GM23338 (cell line): ENCODE measurements around the gene MED12L. TPM values are rescaled to one million over a fixed set of nuclear protein-coding genes. Genes with fewer than 3 reads are reported as not detected.

Experiments
- ATAC-seq: fragments of 200-7000 bp; cut with Tn5 transposase; 3 replicates; pipeline ENCODE4 v1.9.1; 2020
- DNase-seq: peaks from one replicate; pipeline ENCODE4 v3.0.0-alpha.2; 2015; ENCODE audit warnings: low spot score
- H2AFZ ChIP-seq: fragments of 200-600 bp; sonication (generic); 2 replicates; pipeline ENCODE4 v1.8.0; 2016; ENCODE audit warnings: antibody characterized with exemption, mild to moderate bottlenecking, moderate library complexity
- H3F3A ChIP-seq: fragments of 200-600 bp; sonication (generic); replicated peaks from 2 replicates; pipeline ENCODE4 v1.8.0; 2017; ENCODE audit warnings: antibody characterized with exemption, mixed run types, low read depth
- H3K27ac ChIP-seq: fragments of 200-600 bp; sonication (generic); 2 replicates; pipeline ENCODE4 v1.6.1; 2016; ENCODE audit warnings: low read depth
- H3K27me3 ChIP-seq: fragments of 200-600 bp; sonication (generic); 2 replicates; pipeline ENCODE4 v1.8.0; 2016; ENCODE audit warnings: mild to moderate bottlenecking, mixed run types, moderate library complexity; ENCODE audit not compliant: insufficient read depth
- H3K36me3 ChIP-seq: fragments of 200-600 bp; sonication (generic); 2 replicates; pipeline ENCODE4 v1.8.0; 2016; ENCODE audit warnings: mild to moderate bottlenecking; ENCODE audit not compliant: insufficient read depth
- H3K4me1 ChIP-seq: fragments of 200-600 bp; sonication (generic); 2 replicates; pipeline ENCODE4 v1.8.0; 2016; ENCODE audit warnings: mild to moderate bottlenecking, moderate library complexity; ENCODE audit not compliant: insufficient read depth
- H3K4me2 ChIP-seq: fragments of 200-600 bp; sonication (generic); 2 replicates; pipeline ENCODE4 v1.7.1; 2017; ENCODE audit warnings: mixed run types
- H3K4me3 ChIP-seq: fragments of 200-600 bp; sonication (generic); 2 replicates; pipeline ENCODE4 v1.6.1; 2016; ENCODE audit warnings: mixed run types
- H3K79me2 ChIP-seq: fragments of 200-600 bp; sonication (generic); replicated peaks from 2 replicates; pipeline ENCODE4 v1.8.0; 2017; ENCODE audit warnings: mild to moderate bottlenecking; ENCODE audit not compliant: insufficient read depth
- H3K9me2 ChIP-seq: fragments of 200-600 bp; sonication (generic); 2 replicates; pipeline ENCODE4 v1.8.0; 2017; ENCODE audit not compliant: insufficient read depth
- H4K20me1 ChIP-seq: fragments of 200-600 bp; sonication (generic); replicated peaks from 2 replicates; pipeline ENCODE4 v1.8.0; 2017; ENCODE audit warnings: mild to moderate bottlenecking; ENCODE audit not compliant: insufficient read depth
- H3K27ac Mint-ChIP-seq: 2 replicates; pipeline ENCODE4 v1.8.0; 2020; ENCODE audit warnings: inconsistent platforms, mild to moderate bottlenecking, moderate library complexity, mixed read lengths
- H3K27me3 Mint-ChIP-seq: 3 replicates; pipeline ENCODE4 v1.8.0; 2022; ENCODE audit warnings: low read depth, mild to moderate bottlenecking, moderate library complexity, mixed read lengths, inconsistent platforms; ENCODE audit not compliant: insufficient read depth, poor library complexity
- H3K36me3 Mint-ChIP-seq: 3 replicates; pipeline ENCODE4 v1.8.0; 2021; ENCODE audit warnings: low read depth, mild to moderate bottlenecking, inconsistent platforms, moderate library complexity, mixed read lengths
- H3K4me1 Mint-ChIP-seq: 3 replicates; pipeline ENCODE4 v1.8.0; 2020; ENCODE audit warnings: mild to moderate bottlenecking, inconsistent platforms, mixed read lengths
- H3K4me3 Mint-ChIP-seq: 3 replicates; pipeline ENCODE4 v1.8.0; 2021; ENCODE audit warnings: moderate library complexity, mild to moderate bottlenecking, inconsistent platforms, mixed read lengths
- H3K9me3 Mint-ChIP-seq: 3 replicates; pipeline ENCODE4 v1.8.0; 2020; ENCODE audit warnings: moderate library complexity, mild to moderate bottlenecking, inconsistent platforms, mixed read lengths
- CREB1 ChIP-seq: fragments of 250-450 bp; sonication (Bioruptor Pico); IDR thresholded peaks from 2 replicates; pipeline ENCODE4 v1.5.0; 2020; ENCODE audit warnings: low read depth, mild to moderate bottlenecking, moderate library complexity
- CTCF ChIP-seq, 2 experiments: fragments of 200-600 bp in 1 of 2; sonication (generic) in 1 of 2; conservative IDR thresholded peaks; 2 replicates each; pipeline versions ENCODE4 v1.5.1 to v1.6.1; 2016 to 2017; ENCODE audit warnings: antibody characterized with exemption in 2 of 2, low read depth in 2 of 2, mild to moderate bottlenecking in 2 of 2, moderate library complexity in 1 of 2
- EZH2 ChIP-seq: fragments of 200-600 bp; sonication (generic); IDR thresholded peaks from one replicate; pipeline ENCODE4 v1.8.0; 2017; ENCODE audit warnings: antibody characterized with exemption, mild to moderate bottlenecking, low read depth; ENCODE audit not compliant: unreplicated experiment
- EZH2phosphoT487 ChIP-seq: fragments of 200-600 bp; sonication (generic); IDR thresholded peaks from one replicate; pipeline ENCODE4 v1.8.1; 2018; ENCODE audit warnings: antibody characterized with exemption; ENCODE audit not compliant: unreplicated experiment
- JUNB ChIP-seq: IDR thresholded peaks from one replicate; pipeline ENCODE4 v1.6.1; 2016; ENCODE audit warnings: antibody characterized with exemption; ENCODE audit not compliant: unreplicated experiment
- NANOG ChIP-seq: IDR thresholded peaks from 2 replicates; pipeline ENCODE4 v1.6.1; 2016; ENCODE audit warnings: antibody characterized with exemption, borderline replicate concordance
- POLR2AphosphoS5 ChIP-seq: IDR thresholded peaks from 2 replicates; pipeline ENCODE4 v1.6.1; 2016; ENCODE audit warnings: antibody characterized with exemption, low read depth
- STAT1 ChIP-seq: IDR thresholded peaks from one replicate; pipeline ENCODE4 v1.6.1; 2016; ENCODE audit warnings: antibody characterized with exemption; ENCODE audit not compliant: unreplicated experiment
- ZNF331 ChIP-seq: fragments of 250-450 bp; sonication (Bioruptor Pico); IDR thresholded peaks from 2 replicates; pipeline ENCODE4 v1.5.0; 2020; ENCODE audit warnings: low read depth, mild to moderate bottlenecking, moderate library complexity
- ZNF462 ChIP-seq: fragments of 250-450 bp; sonication (Bioruptor Pico); IDR thresholded peaks from 2 replicates; pipeline ENCODE4 v1.5.0; 2020; ENCODE audit warnings: mild to moderate bottlenecking, moderate library complexity
- polyA plus RNA-seq: library from polyadenylated mRNA; unstranded; fragments of >200 nt; fragmentation: Nextera tagmentation; extraction: Ambion mirVana; gene quantifications from 2 replicates; pipeline ENCODE4 v1.2.1, GENCODE V29; 2016
- total RNA-seq: library from RNA; depleted of rRNA; stranded (reverse); fragments of >200 nt; shearing (Covaris generic); gene quantifications from 2 replicates; pipeline ENCODE4 v1.2.3, GENCODE V29; 2014
- TF ChIP-seq, protein P1 (sequence below): IDR thresholded peaks from one replicate; pipeline ENCODE4 v1.6.1; 2018; ENCODE audit warnings: antibody characterized with exemption; ENCODE audit not compliant: unreplicated experiment
- TF ChIP-seq, protein P2 (sequence below): IDR thresholded peaks from 2 replicates; pipeline ENCODE4 v1.6.1; 2016; ENCODE audit warnings: antibody characterized with exemption

MED12L gene
- total and polyA plus RNA-seq, 2 experiments from 2014 or later: 5.7 to 25.0 TPM

GRCh38 chr3:151146071-151146730 is 60.7 kb downstream of the MED12L start:
- H3K27ac ChIP-seq: peak overlapping the region; percentile 80
- H3K9me3 Mint-ChIP-seq: no peaks in the 10 kb centered on the region

More at GRCh38 chr3:151146071-151146730, 60.7 kb downstream of the MED12L start:
- peaks cover 3% of the 10 kb centered on the region; the same call in 2 of the 3 replicates for H3K36me3 Mint-ChIP-seq
- DNase-seq (peak; percentile 93), ATAC-seq (peak; percentile 94)
- peaks cover 16% of the 10 kb centered on the region; the same call in 2 of the 3 replicates for H3K4me1 Mint-ChIP-seq
- Histone ChIP-seq H3K9me2 (no peaks in the 10 kb centered on the region), H2AFZ (no peak overlapping the region), H3K4me2 (peak overlapping the region; percentile 43), H3K4me3 (peak overlapping the region; percentile 24; the same call in 1 of the 2 replicates), H3K27me3 (no peaks in the 10 kb centered on the region), H4K20me1 (peaks cover 6% of the 10 kb centered on the region), H3K36me3 (no peaks in the 10 kb centered on the region), H3K4me1 (peaks cover 31% of the 10 kb centered on the region), H3F3A (no peaks in the 10 kb centered on the region), H3K79me2 (peaks cover 27% of the 10 kb centered on the region)
- TF ChIP-seq NANOG (no peak), ZNF331 (CRISPR knock-in tag) (no peak), EZH2 (no peak), EZH2phosphoT487 (no peak), JUNB (no peak), CTCF (conservative IDR thresholded peaks at IDR 0.05; ENCODE audit: low read depth in 2 of 2) (peak; percentile 90 to 95), STAT1 (no peak), ZNF462 (CRISPR knock-in tag) (no peak), POLR2AphosphoS5 (no peak), CREB1 (CRISPR knock-in tag) (0 out of 2 replicates have a peak, but pooled peaks have one; percentile 18)
- TF ChIP-seq, protein P1, sequence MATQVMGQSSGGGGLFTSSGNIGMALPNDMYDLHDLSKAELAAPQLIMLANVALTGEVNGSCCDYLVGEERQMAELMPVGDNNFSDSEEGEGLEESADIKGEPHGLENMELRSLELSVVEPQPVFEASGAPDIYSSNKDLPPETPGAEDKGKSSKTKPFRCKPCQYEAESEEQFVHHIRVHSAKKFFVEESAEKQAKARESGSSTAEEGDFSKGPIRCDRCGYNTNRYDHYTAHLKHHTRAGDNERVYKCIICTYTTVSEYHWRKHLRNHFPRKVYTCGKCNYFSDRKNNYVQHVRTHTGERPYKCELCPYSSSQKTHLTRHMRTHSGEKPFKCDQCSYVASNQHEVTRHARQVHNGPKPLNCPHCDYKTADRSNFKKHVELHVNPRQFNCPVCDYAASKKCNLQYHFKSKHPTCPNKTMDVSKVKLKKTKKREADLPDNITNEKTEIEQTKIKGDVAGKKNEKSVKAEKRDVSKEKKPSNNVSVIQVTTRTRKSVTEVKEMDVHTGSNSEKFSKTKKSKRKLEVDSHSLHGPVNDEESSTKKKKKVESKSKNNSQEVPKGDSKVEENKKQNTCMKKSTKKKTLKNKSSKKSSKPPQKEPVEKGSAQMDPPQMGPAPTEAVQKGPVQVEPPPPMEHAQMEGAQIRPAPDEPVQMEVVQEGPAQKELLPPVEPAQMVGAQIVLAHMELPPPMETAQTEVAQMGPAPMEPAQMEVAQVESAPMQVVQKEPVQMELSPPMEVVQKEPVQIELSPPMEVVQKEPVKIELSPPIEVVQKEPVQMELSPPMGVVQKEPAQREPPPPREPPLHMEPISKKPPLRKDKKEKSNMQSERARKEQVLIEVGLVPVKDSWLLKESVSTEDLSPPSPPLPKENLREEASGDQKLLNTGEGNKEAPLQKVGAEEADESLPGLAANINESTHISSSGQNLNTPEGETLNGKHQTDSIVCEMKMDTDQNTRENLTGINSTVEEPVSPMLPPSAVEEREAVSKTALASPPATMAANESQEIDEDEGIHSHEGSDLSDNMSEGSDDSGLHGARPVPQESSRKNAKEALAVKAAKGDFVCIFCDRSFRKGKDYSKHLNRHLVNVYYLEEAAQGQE: no peak
- TF ChIP-seq, protein P2, sequence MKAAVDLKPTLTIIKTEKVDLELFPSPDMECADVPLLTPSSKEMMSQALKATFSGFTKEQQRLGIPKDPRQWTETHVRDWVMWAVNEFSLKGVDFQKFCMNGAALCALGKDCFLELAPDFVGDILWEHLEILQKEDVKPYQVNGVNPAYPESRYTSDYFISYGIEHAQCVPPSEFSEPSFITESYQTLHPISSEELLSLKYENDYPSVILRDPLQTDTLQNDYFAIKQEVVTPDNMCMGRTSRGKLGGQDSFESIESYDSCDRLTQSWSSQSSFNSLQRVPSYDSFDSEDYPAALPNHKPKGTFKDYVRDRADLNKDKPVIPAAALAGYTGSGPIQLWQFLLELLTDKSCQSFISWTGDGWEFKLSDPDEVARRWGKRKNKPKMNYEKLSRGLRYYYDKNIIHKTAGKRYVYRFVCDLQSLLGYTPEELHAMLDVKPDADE: no peak
- H3K27ac Mint-ChIP-seq: no peak overlapping the region
- no peaks in the 10 kb centered on the region for H3K27me3 Mint-ChIP-seq
- H3K4me3 Mint-ChIP-seq: no peak overlapping the region
